Esophagus muscularis mucosa (tissue), 4 donors: ENCODE data around the gene CACNB4. TPM values are rescaled to one million over a fixed set of nuclear protein-coding genes. Genes with fewer than 3 reads are reported as not detected.

Experiments used
- DNase-seq: peaks from one replicate; pipeline ENCODE4 v3.0.0-alpha.2; 2017; ENCODE audit errors: extremely low spot score
- H3K27ac ChIP-seq, 4 donors: fragments of 200-600 bp; sonication (generic); replicated peaks in 1 of 4; 1 replicate in 3 of 4; 2 replicates in 1 of 4; pipeline ENCODE4 v1.5.1; 2016 to 2019; ENCODE audit warnings: mild to moderate bottlenecking in 1 of 4
- H3K27me3 ChIP-seq, 4 donors: fragments of 200-600 bp; sonication (generic); one replicate each; pipeline versions ENCODE4 v1.5.1 to v1.6.0; 2016 to 2019
- H3K36me3 ChIP-seq, 4 donors: fragments of 200-600 bp; sonication (generic); one replicate each; pipeline ENCODE4 v1.5.1; 2016 to 2019
- H3K4me1 ChIP-seq, 4 donors: fragments of 200-600 bp; sonication (generic); one replicate each; pipeline ENCODE4 v1.5.1; 2016 to 2019
- H3K4me3 ChIP-seq, 4 donors: fragments of 200-600 bp; sonication (generic); 1 replicate in 2 of 4; 2 replicates in 2 of 4; pipeline ENCODE4 v1.5.1; 2016 to 2019; ENCODE audit warnings: mild to moderate bottlenecking in 4 of 4, moderate library complexity in 1 of 4
- H3K9me3 ChIP-seq, 4 donors: fragments of 200-600 bp; sonication (generic); 1 replicate in 3 of 4; 2 replicates in 1 of 4; pipeline ENCODE4 v1.5.1; 2016 to 2019
- EP300 ChIP-seq: sonication (generic); formaldehyde crosslinking; IDR thresholded peaks from one replicate; pipeline ENCODE4 v1.6.1; 2017; ENCODE audit warnings: antibody characterized with exemption
- POLR2A ChIP-seq: fragments of 450-650 bp; IDR thresholded peaks from one replicate; pipeline ENCODE4 v1.6.1; 2017; ENCODE audit warnings: antibody characterized with exemption, moderate library complexity, mild to moderate bottlenecking, low read depth
- POLR2AphosphoS5 ChIP-seq, 2 donors: sonication (generic); formaldehyde crosslinking; IDR thresholded peaks; one replicate each; pipeline ENCODE4 v1.6.1; 2017; ENCODE audit warnings: antibody characterized with exemption in 2 of 2
- WGBS: methylation state at CpG from one replicate; pipeline ENCODE4 v1.1.5; 2018; 5-methylcytosine and 5-hydroxymethylcytosine counted together
- intact Hi-C: fragments of 100-400 bp; cut with DNase I; formaldehyde crosslinking; loops from one replicate; pipeline ENCODE4 v1.15.1; 2023
- total RNA-seq, 4 donors: library from RNA; depleted of rRNA; stranded (reverse); fragments of >200 nt; gene quantifications; one replicate each; pipeline versions ENCODE4 v1.1.0 to v1.2.1, GENCODE V29; 2016
- TF ChIP-seq, protein P1 (sequence below), 3 experiments: fragments of 200-600 bp in 2 of 3; fragments of 450-650 bp in 1 of 3; sonication (generic) in 2 of 3; IDR thresholded peaks; one replicate each; pipeline ENCODE4 v1.5.1; 2017 to 2019; ENCODE audit warnings: antibody characterized with exemption in 3 of 3, mild to moderate bottlenecking in 2 of 3, moderate library complexity in 1 of 3

CACNB4 gene
- total RNA-seq, 4 donors from 2014 or later = 1.7 to 3.5 (median 2.3) TPM

DNA sequence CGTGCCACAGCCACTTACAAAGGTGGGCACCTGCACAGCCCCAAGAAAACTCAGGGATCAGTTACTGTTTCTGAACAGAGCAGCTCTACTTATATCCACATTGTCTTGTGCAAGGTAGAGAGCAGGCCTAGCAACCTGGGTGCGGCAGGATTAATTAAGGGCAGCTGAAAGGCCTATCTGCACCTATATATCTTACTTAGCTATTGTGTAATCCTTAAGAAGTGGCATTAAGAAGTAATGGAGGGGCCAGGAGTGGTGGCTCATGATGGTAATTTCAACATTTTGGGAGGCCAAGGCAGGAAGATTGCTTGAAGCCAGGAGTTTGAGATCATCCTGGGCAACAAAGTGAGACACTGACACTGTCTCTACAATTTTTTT, 257.8 kb downstream of the CACNB4 start:
- Histone ChIP-seq H3K27ac (no peak overlapping the region), H3K36me3 (no peaks in the 10 kb centered on the region), H3K4me1 (peaks cover 0 to 18% (median 0%) of the 10 kb centered on the region in 4 donors), H3K9me3 (no peaks in the 10 kb centered on the region), H3K27me3 (no peaks in the 10 kb centered on the region), H3K4me3 (no peak overlapping the region)
- WGBS = 86% methylated on average over 2 of the region's 2 CpGs
- intact Hi-C loops = no loop called here
- DNase-seq = no peak
- TF ChIP-seq POLR2AphosphoS5 (IDR thresholded peaks at IDR 0.05) = no peak
- TF ChIP-seq, protein P1, sequence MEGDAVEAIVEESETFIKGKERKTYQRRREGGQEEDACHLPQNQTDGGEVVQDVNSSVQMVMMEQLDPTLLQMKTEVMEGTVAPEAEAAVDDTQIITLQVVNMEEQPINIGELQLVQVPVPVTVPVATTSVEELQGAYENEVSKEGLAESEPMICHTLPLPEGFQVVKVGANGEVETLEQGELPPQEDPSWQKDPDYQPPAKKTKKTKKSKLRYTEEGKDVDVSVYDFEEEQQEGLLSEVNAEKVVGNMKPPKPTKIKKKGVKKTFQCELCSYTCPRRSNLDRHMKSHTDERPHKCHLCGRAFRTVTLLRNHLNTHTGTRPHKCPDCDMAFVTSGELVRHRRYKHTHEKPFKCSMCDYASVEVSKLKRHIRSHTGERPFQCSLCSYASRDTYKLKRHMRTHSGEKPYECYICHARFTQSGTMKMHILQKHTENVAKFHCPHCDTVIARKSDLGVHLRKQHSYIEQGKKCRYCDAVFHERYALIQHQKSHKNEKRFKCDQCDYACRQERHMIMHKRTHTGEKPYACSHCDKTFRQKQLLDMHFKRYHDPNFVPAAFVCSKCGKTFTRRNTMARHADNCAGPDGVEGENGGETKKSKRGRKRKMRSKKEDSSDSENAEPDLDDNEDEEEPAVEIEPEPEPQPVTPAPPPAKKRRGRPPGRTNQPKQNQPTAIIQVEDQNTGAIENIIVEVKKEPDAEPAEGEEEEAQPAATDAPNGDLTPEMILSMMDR (IDR thresholded peaks at IDR 0.05) = no peak

DNA sequence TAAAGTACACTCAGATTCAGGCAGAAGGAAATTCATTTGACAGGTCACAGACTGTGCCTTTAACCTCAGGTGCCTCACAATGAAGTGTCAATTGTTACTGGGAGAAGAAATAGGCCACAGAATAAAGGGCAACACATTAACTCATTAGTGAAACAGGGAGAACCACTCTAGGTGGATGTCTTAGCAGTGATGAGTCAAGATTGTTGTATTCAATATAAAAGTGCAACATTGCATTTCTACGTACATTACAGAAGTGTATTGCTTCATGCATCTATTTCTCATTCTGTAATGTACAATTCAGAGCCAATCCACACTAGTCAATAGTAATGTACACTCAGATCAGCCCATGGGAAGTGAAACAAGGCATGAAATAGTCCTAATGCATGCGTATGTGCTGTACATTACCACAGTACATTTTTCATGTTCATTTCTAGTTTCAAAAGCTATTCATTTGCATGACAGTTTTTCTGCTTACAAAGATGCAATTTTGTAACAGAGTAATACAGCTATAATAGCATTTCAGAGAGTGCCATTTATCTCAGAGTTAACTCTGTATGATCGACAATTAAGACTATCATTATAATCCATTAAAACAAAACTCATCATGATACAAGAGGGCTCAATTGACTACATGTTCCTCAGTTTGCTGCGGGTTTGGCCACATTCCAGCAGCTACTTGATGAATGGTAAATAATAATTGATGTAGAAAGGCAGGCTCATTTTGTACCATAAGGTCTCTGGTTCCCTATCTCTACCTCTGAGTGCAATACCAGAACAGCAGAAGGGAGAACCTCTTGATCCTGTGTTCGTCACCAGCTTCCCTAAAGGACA, 258.4 kb downstream of the CACNB4 start:
- no peaks in the 10 kb centered on the region for H3K27me3 ChIP-seq
- H3K4me3 ChIP-seq = no peak overlapping the region
- 75% methylated on average over 5 of the region's 5 CpGs for WGBS
- no peak for DNase-seq
- no peak overlapping the region for H3K27ac ChIP-seq
- H3K4me1 ChIP-seq = peaks cover 0 to 18% (median 0%) of the 10 kb centered on the region in 4 donors
- no peaks in the 10 kb centered on the region for H3K36me3 ChIP-seq
- TF ChIP-seq, protein P1 (IDR thresholded peaks at IDR 0.05) = no peak
- TF ChIP-seq POLR2A = no peak
- no peak for TF ChIP-seq POLR2AphosphoS5 (IDR thresholded peaks at IDR 0.05)
- no peak for TF ChIP-seq EP300
- no peaks in the 10 kb centered on the region for H3K9me3 ChIP-seq
- intact Hi-C loops = no loop called here

DNA sequence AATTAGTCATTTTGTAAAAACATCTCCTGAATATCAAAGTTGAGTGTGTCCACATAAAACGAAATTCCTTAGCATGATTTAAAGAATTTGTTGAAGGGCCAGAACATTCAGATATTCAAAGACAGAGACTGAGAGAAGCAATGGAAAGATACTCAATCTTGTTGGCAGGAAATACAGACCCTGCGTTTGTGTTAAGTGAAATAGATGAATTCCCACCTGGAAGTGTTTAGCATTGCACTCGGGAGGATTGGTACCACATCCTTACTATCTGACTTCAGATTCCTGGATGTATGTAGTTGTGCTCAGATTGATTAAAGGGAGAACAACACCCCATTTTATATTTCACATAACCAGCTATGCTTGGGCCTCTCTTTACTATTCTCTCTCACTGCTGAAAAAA, 260.9 kb downstream of the CACNB4 start:
- WGBS = 75% methylated on average over 3 of the region's 3 CpGs
- Histone ChIP-seq H3K4me3 (no peak overlapping the region), H3K9me3 (no peaks in the 10 kb centered on the region), H3K27me3 (no peaks in the 10 kb centered on the region), H3K27ac (no peak overlapping the region), H3K4me1 (no peaks in the 10 kb centered on the region), H3K36me3 (no peaks in the 10 kb centered on the region)
- TF ChIP-seq POLR2A (no peak), POLR2AphosphoS5 (IDR thresholded peaks at IDR 0.05) (no peak), EP300 (no peak)
- TF ChIP-seq, protein P1 (IDR thresholded peaks at IDR 0.05) = no peak
- intact Hi-C loops = no loop called here
- DNase-seq = no peak

DNA sequence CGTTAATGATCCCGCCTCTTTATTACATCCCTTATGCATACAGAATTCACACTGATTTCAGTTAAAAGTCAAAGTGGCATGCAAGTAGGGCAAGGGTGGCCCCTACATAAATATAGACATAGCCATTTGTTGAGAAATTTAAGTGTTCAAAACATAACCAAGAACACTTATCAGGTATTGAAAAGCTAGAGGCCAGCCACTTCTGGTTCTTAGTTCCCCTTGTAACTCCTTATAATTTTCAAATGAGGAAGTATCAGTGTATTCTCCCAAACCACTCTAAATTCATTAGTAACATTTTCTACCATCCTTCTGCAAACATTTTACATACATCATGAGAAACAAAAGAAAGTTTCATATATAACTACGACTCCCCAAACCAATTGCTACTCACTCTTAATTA, 264.9 kb downstream of the CACNB4 start:
- 93% methylated on average over 3 of the region's 3 CpGs for WGBS

More for the DNA sequence above, 264.9 kb downstream of the CACNB4 start:
- no peak overlapping the region for H3K4me3 ChIP-seq
- H3K36me3 ChIP-seq = no peaks in the 10 kb centered on the region
- H3K4me1 ChIP-seq = peaks cover under 1 to 3% (median 1%) of the 10 kb centered on the region in 4 donors
- no peaks in the 10 kb centered on the region for H3K27me3 ChIP-seq
- TF ChIP-seq POLR2AphosphoS5 (IDR thresholded peaks at IDR 0.05) = no peak
- no peak for TF ChIP-seq EP300
- TF ChIP-seq, protein P1 (IDR thresholded peaks at IDR 0.05) = no peak
- TF ChIP-seq POLR2A = no peak
- no peak overlapping the region for H3K27ac ChIP-seq
- intact Hi-C loops = no loop called here
- H3K9me3 ChIP-seq = no peaks in the 10 kb centered on the region
- no peak for DNase-seq
